ENCODE measurements around the gene AMOTL1.

The AMOTL1 gene, protein sequence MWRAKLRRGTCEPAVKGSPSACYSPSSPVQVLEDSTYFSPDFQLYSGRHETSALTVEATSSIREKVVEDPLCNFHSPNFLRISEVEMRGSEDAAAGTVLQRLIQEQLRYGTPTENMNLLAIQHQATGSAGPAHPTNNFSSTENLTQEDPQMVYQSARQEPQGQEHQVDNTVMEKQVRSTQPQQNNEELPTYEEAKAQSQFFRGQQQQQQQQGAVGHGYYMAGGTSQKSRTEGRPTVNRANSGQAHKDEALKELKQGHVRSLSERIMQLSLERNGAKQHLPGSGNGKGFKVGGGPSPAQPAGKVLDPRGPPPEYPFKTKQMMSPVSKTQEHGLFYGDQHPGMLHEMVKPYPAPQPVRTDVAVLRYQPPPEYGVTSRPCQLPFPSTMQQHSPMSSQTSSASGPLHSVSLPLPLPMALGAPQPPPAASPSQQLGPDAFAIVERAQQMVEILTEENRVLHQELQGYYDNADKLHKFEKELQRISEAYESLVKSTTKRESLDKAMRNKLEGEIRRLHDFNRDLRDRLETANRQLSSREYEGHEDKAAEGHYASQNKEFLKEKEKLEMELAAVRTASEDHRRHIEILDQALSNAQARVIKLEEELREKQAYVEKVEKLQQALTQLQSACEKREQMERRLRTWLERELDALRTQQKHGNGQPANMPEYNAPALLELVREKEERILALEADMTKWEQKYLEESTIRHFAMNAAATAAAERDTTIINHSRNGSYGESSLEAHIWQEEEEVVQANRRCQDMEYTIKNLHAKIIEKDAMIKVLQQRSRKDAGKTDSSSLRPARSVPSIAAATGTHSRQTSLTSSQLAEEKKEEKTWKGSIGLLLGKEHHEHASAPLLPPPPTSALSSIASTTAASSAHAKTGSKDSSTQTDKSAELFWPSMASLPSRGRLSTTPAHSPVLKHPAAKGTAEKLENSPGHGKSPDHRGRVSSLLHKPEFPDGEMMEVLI

DNA sequence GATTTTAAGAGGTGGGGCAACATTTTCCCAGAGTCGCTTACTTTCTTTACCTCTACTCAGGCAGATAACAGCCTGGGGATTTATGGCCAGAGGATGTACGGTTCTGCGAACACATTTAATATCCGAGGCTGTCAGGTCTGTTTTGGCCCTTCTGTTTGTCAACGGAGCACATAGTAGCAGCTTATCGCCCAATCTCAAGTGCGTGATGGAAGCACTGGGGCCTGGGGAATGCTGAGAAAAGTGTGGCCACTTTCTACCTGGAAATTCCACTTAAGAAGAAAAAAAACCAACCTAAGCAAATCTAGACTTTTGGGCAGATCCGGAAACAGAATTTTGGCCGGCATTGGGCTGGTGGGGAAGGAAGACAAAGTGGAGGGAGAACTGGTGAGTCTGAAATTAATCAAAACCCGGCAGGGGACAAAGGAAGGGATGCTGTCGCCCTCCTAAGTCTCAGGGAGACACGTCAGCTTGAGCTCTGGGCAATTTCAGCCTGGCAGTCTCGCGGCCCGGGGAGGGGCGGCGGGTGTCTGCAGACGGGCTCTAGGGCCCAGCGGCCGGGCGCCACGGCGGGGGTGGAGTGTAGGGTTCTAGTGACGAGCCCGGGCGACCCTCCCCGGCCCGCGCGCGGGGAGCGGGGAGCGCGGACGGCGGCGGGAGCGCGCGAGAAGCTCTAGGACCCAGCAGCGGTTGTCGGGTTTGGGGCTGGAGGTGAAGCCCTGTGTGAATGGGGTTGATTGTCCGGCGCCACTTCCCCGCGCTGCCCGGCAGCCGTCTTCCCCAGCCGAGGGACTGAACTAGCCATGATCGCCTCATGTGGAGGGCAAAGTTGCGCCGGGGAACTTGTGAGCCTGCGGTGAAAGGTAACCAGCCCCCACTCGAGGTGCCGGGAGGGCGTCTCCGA, at the start of gene AMOTL1:
Gene AMOTL1 (plus strand): TSS at position 656 of the 901 bp plus-strand sequence. CDS start 156 bp downstream, at position 812.
- peak; percentile 57 for FAIRE-seq

DNA sequence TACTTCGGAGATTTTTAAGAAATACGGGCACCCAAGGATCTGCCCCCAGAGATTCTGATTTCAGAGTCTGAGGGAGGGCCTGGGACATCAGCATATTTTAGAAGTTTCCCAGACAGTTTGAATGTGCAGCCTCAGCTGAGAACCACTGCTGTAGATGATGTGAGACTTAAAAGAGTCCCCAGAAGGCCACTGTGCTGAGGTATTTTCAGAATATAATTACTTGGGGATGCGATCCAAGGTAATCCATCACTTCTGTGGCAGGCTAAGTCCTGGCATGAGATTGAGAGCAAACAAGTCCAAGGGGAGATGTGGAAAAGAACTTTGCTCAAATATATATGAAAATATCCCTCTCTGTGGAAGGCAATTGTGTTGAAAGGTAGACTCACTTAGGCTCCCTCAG, 48.3 kb upstream of the AMOTL1 start:
- FAIRE-seq = no peak

DNA sequence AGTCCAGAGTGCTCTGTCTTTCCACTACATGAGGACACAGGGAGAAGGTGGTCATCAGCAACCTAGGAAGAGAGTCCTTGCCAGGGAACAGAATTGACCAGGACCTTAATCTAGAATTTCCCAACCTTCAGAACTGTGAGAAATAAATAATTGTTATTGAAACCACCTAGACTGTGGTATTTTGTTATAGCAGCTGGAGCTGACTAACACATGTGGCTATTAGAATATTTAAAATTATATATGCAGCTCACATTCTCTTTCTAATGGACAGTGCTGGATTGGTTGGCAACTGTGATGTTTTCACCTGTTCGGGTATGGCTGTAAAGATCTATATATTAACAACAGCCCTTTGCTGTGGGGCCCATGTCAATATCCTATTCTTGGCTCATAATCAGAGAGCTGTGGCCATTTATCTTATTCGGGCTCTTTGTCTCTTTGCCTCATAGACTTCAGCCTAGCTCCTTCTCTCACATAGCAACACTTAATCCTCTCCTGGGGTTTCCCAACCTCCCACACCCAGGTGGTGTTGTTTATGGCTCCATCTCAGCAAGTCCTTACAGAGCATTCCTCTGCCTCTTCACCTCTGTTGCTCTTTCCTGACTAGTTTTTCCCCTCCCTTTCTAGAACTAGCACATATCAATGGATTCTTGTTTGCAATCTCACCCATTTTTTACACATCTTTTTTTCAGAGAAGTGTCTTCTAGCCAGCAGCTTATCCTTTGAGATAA, 46.4 kb upstream of the AMOTL1 start:
- FAIRE-seq = no peak

DNA sequence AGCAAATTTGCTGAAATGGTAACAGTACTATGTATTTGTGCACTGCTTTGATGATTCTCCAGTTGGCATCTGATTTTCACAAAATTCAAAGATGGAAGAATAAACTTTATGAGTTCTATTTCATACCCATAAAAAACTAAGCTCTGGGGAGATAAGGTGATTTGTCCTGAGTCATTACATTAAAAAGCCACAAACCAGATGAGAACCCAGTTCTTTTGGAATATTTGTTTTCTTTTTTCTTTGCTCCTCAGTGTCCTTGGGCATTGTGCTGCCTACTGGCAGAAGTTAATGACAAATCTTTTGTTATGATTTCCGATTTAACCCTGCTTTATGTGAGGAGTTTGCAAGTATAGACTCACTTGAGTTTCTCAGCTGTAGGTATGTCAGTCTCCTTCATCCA, 45.4 kb upstream of the AMOTL1 start:
- no peak for FAIRE-seq

DNA sequence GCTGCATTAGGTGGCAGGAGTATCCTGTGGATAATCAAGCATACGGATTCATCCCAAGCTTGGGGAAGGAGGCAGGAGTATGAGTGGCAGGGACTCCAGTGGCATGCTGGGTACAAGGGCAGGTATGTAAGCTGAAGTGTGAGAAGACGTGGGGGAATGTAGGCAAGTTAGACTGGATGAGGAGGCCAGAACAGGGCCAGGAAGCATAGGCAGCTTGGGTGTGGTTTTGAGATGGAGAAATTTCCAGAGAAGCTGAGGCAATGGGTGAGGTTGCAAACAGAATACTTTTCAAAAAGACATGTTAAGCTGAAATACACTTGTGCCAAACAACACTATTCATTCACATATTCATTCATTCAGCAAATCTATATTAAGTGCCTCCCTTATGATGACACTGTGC, 43.1 kb upstream of the AMOTL1 start:
- no peak for FAIRE-seq

DNA sequence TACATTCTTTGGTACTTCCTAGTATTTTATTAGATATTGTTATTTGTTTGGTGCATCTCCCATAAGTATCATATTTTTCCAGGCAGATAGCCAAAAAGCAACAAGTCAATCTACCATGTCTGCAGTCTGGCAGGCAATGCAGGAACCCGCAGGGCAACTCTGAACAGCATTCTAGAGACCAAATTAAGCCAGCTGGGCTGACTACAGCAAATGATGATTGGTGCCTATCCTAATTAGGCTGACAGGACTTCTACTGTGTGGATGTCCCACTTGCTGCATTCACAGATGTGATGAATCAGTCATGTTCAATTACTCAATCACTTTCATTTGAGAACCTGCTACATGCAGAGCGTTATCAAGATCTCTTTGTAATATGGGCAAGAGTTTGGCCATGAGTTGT, 40.3 kb upstream of the AMOTL1 start:
- FAIRE-seq = no peak

DNA sequence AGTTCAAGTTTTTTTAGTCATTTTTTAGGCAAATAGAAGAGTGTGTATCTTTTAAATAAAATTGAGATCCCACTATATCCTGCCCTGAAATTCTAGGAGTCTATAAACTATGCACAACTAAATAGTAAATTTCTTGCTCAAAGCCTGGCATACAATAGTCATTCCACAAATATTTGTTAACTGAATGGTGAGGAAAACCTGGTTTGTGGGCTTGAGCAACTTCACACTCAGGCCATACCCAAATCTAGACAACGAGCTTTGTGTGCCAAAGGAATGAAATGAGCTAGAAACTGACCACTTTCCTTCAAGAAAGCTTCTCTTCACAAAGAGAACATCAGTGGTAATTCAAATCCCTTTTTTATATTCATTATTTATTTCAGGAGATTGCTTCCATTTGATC, 39.6 kb upstream of the AMOTL1 start:
- FAIRE-seq = no peak

DNA sequence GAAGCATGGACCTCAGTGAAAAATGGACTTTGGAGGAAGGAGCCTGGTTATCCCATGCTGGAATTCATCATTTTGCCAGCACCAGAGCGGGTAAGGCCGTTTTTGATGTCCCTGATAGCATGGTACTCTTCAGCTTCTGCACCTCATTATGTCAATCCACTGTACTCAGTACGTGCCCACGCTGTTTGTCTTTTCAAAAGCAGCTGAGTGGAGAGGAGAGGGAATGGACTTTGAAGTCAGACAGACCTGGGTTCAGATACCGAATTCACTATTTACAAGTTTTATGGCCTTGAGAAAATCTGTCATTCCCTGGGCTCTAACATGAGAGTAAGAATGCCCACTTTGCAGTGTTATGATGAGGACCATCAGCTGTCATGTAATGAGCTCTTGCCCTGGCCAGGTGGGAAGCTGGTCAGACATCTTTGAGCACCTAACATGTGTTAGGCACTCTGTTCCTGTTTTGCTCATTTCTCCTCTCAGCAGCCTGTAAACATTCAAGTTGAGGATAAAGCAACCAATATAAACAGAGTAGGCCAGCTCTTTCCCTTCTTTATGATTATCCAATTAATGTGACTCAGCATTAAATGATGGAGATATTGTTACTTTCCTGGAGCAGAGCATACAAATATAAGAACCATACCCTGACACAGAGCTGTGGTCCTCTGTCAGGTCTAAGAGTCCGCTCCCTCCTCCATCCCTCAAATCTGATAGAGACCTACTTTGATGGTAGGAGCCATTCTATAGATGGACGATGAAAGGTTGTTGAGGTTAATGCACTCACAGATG, 39.0 kb upstream of the AMOTL1 start:
- no peak for FAIRE-seq

DNA sequence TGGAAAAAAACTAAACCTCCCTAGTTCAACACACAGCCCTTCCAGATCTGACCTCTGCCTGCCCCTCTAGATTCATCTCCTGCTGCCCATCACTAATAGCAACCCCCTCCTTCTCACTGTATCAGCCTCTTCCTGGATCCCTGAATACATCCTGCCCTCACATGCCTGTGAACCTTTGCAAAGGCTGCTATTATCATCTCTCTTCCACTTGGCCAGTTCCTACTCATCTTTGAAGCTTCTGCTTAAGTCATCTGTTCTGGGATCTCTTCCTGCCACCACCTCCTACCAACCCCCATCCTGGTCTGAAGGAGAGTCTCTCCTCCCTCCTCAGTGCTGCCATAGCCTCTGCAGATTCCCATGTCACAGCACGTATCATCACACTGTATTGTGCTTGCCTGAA, 38.0 kb upstream of the AMOTL1 start:
- FAIRE-seq = no peak

DNA sequence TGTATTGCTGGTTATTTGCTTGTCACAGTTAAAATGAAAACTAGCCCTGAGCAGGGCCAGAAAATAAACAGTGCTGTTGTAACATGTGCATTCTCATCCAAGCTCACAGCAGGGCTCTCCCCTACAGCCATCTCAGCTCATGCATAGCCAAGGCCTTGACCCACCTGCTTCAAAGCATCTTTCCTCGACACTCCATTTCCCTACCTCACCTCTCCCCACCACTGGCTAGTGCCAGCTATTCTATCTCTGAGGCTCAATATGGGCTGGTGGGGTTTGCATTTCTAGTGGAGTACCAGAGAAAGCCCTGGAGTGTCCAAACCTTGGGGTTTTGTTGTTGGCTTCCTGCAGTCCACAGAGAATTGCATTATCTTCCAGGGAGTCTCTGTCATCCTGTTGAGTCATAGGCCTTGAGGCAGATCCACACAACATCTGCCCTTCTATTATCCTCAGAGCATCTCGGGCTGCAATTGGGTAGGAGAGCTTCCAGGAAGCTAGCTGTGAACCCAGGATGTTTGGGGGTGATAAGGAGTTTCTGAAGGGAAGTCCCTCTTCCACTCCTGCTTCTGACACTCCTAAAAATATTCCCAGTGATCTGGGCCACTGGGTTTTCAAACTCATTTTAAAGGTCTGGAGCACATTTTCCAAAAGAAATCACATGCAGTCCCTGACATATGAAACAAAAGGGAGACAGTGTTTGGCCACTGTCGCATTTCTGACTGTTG, 36.1 kb upstream of the AMOTL1 start:
- no peak for FAIRE-seq

DNA sequence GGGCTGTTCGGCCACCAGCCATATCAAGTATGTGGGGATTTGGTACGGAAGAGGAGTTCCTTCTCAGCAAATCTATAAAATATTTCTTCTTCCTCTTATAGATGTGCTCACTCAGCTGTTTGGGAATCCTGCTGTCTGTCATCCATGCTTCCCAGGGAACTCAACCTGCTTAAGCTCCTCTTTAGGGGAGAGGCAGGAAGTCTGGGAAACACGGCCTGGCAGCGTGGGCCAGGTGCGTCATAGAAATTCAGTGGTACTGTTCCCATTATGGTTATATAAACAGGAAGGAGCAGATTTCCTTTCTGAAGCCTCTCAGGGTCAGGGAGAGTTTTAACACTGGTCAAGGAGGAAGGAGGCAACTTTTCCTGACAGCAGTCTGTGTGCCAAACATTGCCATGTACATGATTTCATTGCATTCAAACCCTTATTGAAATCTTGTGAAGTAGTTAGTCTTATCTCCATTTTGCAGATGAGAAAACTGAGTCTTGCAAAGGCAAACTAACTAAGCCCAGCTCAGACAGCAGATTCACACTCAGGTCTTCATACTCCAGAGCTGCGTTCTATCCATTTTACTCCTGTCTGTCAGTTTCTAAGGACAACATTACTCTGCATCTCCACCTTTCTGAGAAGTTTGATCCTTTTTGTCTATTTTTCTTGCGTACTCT, 35.4 kb upstream of the AMOTL1 start:
- FAIRE-seq = no peak

DNA sequence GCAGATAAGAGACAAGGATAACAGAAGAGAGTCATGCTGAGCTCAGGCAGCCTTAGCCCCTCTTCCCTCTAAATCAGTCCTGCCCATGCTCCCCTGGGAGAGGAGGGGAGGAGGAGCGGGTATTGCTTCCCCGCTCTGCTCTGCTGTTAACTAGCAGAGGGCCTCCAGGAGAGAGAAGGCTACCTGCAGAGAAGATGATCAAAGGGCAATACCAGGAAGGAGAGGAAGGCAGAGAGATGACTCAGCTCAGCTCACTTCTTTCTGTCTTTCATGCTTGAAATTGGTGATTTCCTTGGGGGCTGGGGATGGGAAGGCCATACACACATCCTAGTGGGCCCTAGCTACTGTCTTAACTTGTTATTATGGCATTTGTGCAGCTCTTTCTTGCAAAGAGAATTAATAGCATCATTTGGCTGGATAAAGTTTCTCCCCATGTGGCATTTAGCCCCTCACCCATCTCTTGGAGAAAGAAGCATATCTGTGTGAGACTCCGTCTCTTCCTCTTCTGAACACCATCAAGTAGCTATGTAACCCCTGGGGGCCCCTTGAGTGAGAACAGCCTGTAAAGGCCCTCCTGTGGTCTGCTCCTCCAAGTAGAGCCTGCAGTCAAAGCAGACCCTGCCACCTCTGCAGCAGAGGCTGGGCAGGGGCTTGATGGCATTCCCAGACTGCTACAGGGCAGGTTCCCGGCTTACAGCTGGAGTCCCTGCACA, 33.4 kb upstream of the AMOTL1 start:
- peak; percentile 80 for FAIRE-seq

DNA sequence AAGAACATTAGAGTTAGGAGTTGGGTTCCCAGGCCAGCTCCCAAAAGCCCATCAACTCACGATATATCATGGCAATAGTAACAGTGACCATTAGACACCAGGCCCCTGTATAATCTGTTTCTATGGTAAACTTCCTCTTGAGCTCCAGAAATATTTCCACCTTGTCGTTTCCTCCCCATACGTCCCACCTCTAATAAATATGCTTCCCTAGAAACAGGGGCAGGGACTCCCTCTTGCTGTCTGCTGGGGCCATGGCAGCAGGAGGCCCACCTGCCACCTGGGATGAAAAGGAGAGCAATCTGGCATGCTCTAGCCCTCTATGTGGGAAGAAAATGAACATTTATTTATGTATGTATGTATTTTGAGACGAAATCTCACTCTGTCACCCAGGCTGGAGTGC, 32.2 kb upstream of the AMOTL1 start:
- FAIRE-seq = peak; percentile 21

DNA sequence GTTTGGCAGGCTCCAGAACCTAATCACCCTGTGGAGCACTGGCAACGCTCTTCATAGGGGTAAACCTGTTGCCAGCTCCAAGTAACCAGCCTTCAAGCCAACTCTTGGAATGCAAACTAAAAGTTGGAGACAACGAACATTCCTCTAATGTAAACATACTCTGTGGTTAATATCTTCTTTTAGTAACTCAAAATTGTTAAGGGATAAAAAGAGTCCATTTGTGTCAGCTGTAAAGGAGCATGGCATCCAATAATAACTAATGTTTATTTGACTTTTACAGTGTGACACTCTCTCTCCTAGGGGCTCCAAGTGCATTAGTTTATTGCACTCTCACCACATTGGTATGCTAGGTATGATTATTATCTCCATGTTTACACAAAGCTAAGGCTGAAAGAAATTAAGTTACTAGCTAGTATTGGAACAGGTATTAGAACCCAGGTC, 31.0 kb upstream of the AMOTL1 start:
- peak; percentile 99 for FAIRE-seq

DNA sequence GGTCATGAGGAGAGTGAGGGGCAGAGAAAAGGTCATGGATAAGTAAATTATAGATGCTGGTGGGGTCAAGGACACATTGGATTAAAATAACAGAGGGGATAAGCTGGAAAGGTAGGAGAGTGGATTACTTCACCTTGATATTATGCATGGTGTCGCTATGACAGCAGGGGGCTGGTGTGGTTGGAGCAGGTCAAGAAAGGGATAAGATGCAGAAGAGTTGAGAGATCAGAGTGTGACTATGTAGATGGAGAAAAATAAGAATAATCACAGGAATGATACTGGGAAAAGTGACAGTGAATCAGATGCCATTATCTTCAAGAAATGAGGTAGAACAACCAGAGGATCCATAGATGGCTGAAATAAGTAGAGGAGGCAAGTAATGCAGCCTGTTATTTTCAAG, 29.4 kb upstream of the AMOTL1 start:
- peak; percentile 98 for FAIRE-seq

DNA sequence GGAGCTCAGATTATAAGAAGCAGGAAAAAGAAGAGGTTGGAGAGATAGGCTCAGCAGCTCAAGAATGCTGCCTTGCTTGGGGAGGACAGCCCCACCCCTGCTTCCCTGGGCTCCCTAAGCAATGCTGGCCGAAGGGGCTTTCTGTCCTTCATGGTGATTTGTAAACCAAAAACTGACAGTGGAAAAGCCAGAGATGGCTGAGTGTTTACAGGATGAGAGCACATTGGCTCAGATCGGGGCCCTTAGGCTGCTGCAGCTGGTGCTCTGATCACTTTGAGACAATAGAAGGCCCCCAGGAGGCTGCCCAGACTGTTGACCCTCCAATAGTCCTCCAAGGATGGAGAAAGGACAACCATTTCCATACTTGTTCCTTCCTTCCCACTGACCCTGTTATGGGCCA, 28.8 kb upstream of the AMOTL1 start:
- no peak for FAIRE-seq

DNA sequence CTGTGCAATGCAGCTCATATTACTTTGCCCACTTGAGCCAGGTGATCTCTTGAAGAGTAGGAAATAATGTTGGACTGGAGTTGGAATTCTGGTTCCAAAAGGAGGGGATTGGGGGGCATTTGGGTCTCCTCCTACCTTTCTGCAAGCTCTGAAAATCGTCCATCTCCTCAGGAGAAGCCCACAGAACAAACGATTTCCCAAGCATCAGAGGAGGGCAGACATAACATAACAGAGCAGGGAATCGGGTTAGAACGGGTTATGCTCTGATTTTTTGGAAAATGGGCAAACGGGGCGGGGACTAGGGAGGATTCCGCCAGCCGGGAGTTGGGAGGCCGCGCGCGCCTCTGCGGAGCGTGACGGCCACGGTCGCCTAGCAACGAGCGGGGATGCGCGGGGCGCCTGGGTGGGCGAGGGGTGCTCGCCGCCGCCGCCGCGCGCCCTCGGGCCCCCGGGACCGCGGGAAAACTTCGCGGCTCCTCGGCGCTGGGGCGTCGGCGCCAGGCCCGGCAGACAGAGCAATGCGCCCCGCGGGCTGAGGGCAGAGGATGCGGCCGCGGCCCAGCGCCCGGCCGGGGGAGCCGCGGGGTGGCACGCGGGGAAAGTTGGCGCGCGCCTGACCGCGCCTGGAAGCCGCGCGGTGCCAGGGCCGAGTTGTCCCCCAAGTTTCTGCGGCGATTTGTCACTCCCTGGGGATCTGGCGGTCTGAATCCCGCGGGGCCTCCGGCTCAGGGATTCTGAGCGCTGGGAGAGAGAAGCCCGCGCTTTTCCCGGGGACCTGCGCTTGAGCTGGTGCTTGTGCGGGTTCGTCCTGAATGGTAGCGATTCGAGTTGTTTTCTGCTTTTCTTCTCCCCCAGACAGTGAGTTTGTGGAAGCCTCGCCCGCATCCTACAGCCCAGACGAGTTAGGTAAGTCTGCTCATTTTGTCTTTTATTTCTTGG, 27.8 kb upstream of the AMOTL1 start:
- FAIRE-seq = no peak
